NT2/D1 (cell line): Measurements from ENCODE around the gene IQCK.

Experiments used
- DNase-seq: peaks from one replicate; pipeline ENCODE4 v3.0.0-alpha.2; 2011; ENCODE audit warnings: low read depth, low spot score
- H3K27me3 ChIP-seq: 2 replicates; pipeline ENCODE4 v1.6.0; 2011; ENCODE audit warnings: mild to moderate bottlenecking; ENCODE audit not compliant: insufficient read length, insufficient read depth
- H3K36me3 ChIP-seq: 2 replicates; pipeline ENCODE4 v1.6.1; 2011; ENCODE audit warnings: mild to moderate bottlenecking, low read length, mixed read lengths; ENCODE audit not compliant: insufficient read depth, insufficient read length
- H3K4me1 ChIP-seq: 2 replicates; pipeline ENCODE4 v1.5.1; 2011; ENCODE audit not compliant: insufficient read depth, insufficient read length
- H3K4me3 ChIP-seq: 2 replicates; pipeline ENCODE4 v1.5.1; 2011; ENCODE audit warnings: low read depth; ENCODE audit not compliant: insufficient read length
- H3K9ac ChIP-seq: 2 replicates; pipeline ENCODE4 v1.6.0; 2011; ENCODE audit warnings: low read depth; ENCODE audit not compliant: insufficient read length
- H3K9me3 ChIP-seq: 2 replicates; pipeline ENCODE4 v1.5.1; 2011; ENCODE audit warnings: mild to moderate bottlenecking, low read length; ENCODE audit not compliant: insufficient read depth
- SUZ12 ChIP-seq: IDR thresholded peaks from 2 replicates; pipeline ENCODE4 v1.6.1; 2011; ENCODE audit not compliant: insufficient read length, insufficient read depth; ENCODE audit errors: extremely low read depth
- YY1 ChIP-seq: IDR thresholded peaks from 2 replicates; pipeline ENCODE4 v1.6.1; 2011; ENCODE audit not compliant: insufficient read length, insufficient read depth
- ZNF274 ChIP-seq: IDR thresholded peaks from 2 replicates; pipeline ENCODE4 v1.6.1; 2011; ENCODE audit warnings: mild to moderate bottlenecking, low read depth, low read length

The IQCK gene

GRCh38 chr16:19691161-19691711 is 26.8 kb upstream of the IQCK start:
- Histone ChIP-seq H3K4me3 (no peak overlapping the region), H3K4me1 (peaks cover 6% of the 10 kb centered on the region), H3K27me3 (no peaks in the 10 kb centered on the region), H3K9me3 (no peaks in the 10 kb centered on the region), H3K9ac (no peak overlapping the region), H3K36me3 (peaks cover 39% of the 10 kb centered on the region)
- TF ChIP-seq ZNF274 (no peak), SUZ12 (no peak), YY1 (no peak)
- DNase-seq: no peak

- DNase-seq: no peak
- Histone ChIP-seq H3K9ac (no peak overlapping the region), H3K36me3 (peaks cover 68% of the 10 kb centered on the region), H3K9me3 (no peaks in the 10 kb centered on the region), H3K4me1 (peaks cover 3% of the 10 kb centered on the region), H3K4me3 (no peak overlapping the region), H3K27me3 (no peaks in the 10 kb centered on the region)
- TF ChIP-seq SUZ12 (no peak), ZNF274 (no peak), YY1 (no peak)
Measured at GRCh38 chr16:19694989-19695388, 23.1 kb upstream of the IQCK start.

GRCh38 chr16:19696328-19696727 is 21.7 kb upstream of the IQCK start:
- TF ChIP-seq YY1: no peak
- no peak for TF ChIP-seq SUZ12
- H3K4me1 ChIP-seq: peaks cover 2% of the 10 kb centered on the region
- H3K36me3 ChIP-seq: peaks cover 71% of the 10 kb centered on the region
- H3K9ac ChIP-seq: no peak overlapping the region
- no peak for DNase-seq
- H3K4me3 ChIP-seq: no peak overlapping the region
- H3K9me3 ChIP-seq: no peaks in the 10 kb centered on the region
- no peaks in the 10 kb centered on the region for H3K27me3 ChIP-seq

GRCh38 chr16:19696961-19697360 is 21.1 kb upstream of the IQCK start:
- no peak overlapping the region for H3K4me3 ChIP-seq
- TF ChIP-seq YY1 (no peak), ZNF274 (no peak), SUZ12 (no peak)
- no peak overlapping the region for H3K9ac ChIP-seq
- H3K36me3 ChIP-seq: peaks cover 71% of the 10 kb centered on the region
- H3K27me3 ChIP-seq: no peaks in the 10 kb centered on the region
- H3K4me1 ChIP-seq: no peaks in the 10 kb centered on the region
- DNase-seq: no peak
- no peaks in the 10 kb centered on the region for H3K9me3 ChIP-seq

- Histone ChIP-seq H3K36me3 (peaks cover 72% of the 10 kb centered on the region), H3K27me3 (no peaks in the 10 kb centered on the region), H3K9me3 (no peaks in the 10 kb centered on the region), H3K4me1 (no peaks in the 10 kb centered on the region), H3K9ac (no peak overlapping the region), H3K4me3 (no peak overlapping the region)
- TF ChIP-seq YY1 (no peak), ZNF274 (no peak), SUZ12 (no peak)
- no peak for DNase-seq
Measured at GRCh38 chr16:19697756-19698318, 20.2 kb upstream of the IQCK start.

- Histone ChIP-seq H3K9ac (no peak overlapping the region), H3K27me3 (no peaks in the 10 kb centered on the region), H3K4me3 (no peak overlapping the region), H3K36me3 (peaks cover 76% of the 10 kb centered on the region), H3K4me1 (no peaks in the 10 kb centered on the region), H3K9me3 (no peaks in the 10 kb centered on the region)
- DNase-seq: no peak
- TF ChIP-seq SUZ12: no peak
- no peak for TF ChIP-seq ZNF274
- no peak for TF ChIP-seq YY1
Measured at GRCh38 chr16:19698480-19699465, 19.3 kb upstream of the IQCK start.

- Histone ChIP-seq H3K9me3 (no peaks in the 10 kb centered on the region), H3K9ac (no peak overlapping the region), H3K4me3 (no peak overlapping the region), H3K4me1 (no peaks in the 10 kb centered on the region), H3K27me3 (no peaks in the 10 kb centered on the region), H3K36me3 (peaks cover 82% of the 10 kb centered on the region)
- no peak for DNase-seq
- TF ChIP-seq SUZ12 (no peak), ZNF274 (no peak), YY1 (no peak)
Measured at GRCh38 chr16:19699472-19699871, 18.6 kb upstream of the IQCK start.
